SK-N-SH treated with all-trans-retinoic acid at 6 μM for 48 hours (cell line): ENCODE results near the gene FSIP1.

Source experiments
- ARNTL ChIP-seq: fragments of 450-650 bp; formaldehyde crosslinking; IDR thresholded peaks from 2 replicates; pipeline ENCODE4 v1.5.0; 2020; ENCODE audit warnings: low read depth, mild to moderate bottlenecking, moderate library complexity, borderline replicate concordance
- CREB5 ChIP-seq: fragments of 250-450 bp; sonication (Bioruptor Pico); IDR thresholded peaks from 2 replicates; pipeline ENCODE4 v1.5.1; 2020; ENCODE audit warnings: low read depth, mild to moderate bottlenecking, moderate library complexity
- ISL1 ChIP-seq: fragments of 250-450 bp; sonication (Bioruptor Pico); IDR thresholded peaks from 2 replicates; pipeline ENCODE4 v2.1.2; 2022; ENCODE audit warnings: mild to moderate bottlenecking, moderate library complexity
- PATZ1 ChIP-seq: fragments of 250-450 bp; sonication (Bioruptor Pico); IDR thresholded peaks from 2 replicates; pipeline ENCODE4 v1.8.0; 2020; ENCODE audit warnings: mild to moderate bottlenecking, moderate library complexity, borderline replicate concordance
- RARB ChIP-seq: fragments of 250-450 bp; sonication (Bioruptor Pico); IDR thresholded peaks from 2 replicates; pipeline ENCODE4 v1.8.0; 2021; ENCODE audit warnings: mild to moderate bottlenecking, moderate library complexity
- TOX ChIP-seq: fragments of 250-450 bp; sonication (Bioruptor Pico); IDR thresholded peaks from 2 replicates; pipeline ENCODE4 v1.8.0; 2021; ENCODE audit warnings: mild to moderate bottlenecking, moderate library complexity, borderline replicate concordance
- ZC3H10 ChIP-seq: fragments of 250-450 bp; sonication (Bioruptor Pico); IDR thresholded peaks from 2 replicates; pipeline ENCODE4 v1.5.1; 2021; ENCODE audit warnings: mild to moderate bottlenecking, moderate library complexity
- ZFP3 ChIP-seq: fragments of 250-450 bp; sonication (Bioruptor Pico); IDR thresholded peaks from 2 replicates; pipeline ENCODE4 v1.5.0; 2020; ENCODE audit warnings: mild to moderate bottlenecking, moderate library complexity
- ZFP30 ChIP-seq: fragments of 450-650 bp; formaldehyde crosslinking; IDR thresholded peaks from 2 replicates; pipeline ENCODE4 v1.5.0; 2022; ENCODE audit warnings: mild to moderate bottlenecking, moderate library complexity
- ZNF565 ChIP-seq: fragments of 450-650 bp; formaldehyde crosslinking; conservative IDR thresholded peaks from 2 replicates; pipeline ENCODE4 v1.5.0; 2020; ENCODE audit warnings: low read depth, mild to moderate bottlenecking, moderate library complexity
- TF ChIP-seq, protein P1 (sequence below): fragments of 250-450 bp; sonication (Bioruptor Pico); IDR thresholded peaks from 2 replicates; pipeline ENCODE4 v1.8.0; 2021; ENCODE audit warnings: low read depth, mild to moderate bottlenecking, moderate library complexity, borderline replicate concordance

DNA sequence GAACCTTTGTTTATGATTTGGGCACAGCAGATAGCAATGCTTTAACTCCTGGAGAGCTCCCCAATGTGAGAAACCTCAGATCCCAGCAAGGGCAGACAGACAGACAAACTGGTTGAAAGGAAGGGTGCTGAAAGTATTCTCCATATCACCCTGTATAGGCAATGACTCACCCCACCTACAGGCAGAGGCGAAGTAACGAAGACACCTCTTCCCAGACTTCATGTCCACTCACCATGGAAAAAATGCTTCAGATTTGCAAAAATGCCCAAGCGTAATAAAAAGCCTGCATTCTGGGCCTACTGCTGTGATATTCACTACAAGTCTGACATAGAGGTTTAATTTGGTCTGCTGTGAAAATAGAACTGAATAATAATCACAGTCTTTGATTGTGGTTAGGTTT, 151.3 kb downstream of the FSIP1 start:
- TF ChIP-seq ARNTL (CRISPR knock-in tag) = no peak
- TF ChIP-seq ZNF565 (CRISPR knock-in tag) = no peak
- no peak for TF ChIP-seq TOX
- no peak for TF ChIP-seq ISL1 (CRISPR knock-in tag)
- TF ChIP-seq PATZ1 (CRISPR knock-in tag) = no peak
- no peak for TF ChIP-seq ZFP30 (CRISPR knock-in tag)
- TF ChIP-seq, protein P1, sequence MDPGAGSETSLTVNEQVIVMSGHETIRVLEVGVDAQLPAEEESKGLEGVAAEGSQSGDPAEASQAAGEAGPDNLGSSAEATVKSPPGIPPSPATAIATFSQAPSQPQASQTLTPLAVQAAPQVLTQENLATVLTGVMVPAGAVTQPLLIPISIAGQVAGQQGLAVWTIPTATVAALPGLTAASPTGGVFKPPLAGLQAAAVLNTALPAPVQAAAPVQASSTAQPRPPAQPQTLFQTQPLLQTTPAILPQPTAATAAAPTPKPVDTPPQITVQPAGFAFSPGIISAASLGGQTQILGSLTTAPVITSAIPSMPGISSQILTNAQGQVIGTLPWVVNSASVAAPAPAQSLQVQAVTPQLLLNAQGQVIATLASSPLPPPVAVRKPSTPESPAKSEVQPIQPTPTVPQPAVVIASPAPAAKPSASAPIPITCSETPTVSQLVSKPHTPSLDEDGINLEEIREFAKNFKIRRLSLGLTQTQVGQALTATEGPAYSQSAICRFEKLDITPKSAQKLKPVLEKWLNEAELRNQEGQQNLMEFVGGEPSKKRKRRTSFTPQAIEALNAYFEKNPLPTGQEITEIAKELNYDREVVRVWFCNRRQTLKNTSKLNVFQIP (CRISPR knock-in tag) = no peak
- no peak for TF ChIP-seq RARB (CRISPR knock-in tag)
- no peak for TF ChIP-seq CREB5 (CRISPR knock-in tag)
- no peak for TF ChIP-seq ZC3H10
- no peak for TF ChIP-seq ZFP3 (CRISPR knock-in tag)
